Breast epithelium (tissue), 4 donors: Measurements from ENCODE around the gene KIF21B. TPM values are rescaled to one million over a fixed set of nuclear protein-coding genes. Genes with fewer than 3 reads are reported as not detected.

Source experiments
- DNase-seq, 2 donors: peaks; one replicate each; pipeline ENCODE4 v3.0.0-alpha.2; 2019; ENCODE audit warnings: low spot score in 2 of 2
- H3K27ac ChIP-seq, 2 donors: fragments of 200-600 bp; sonication (generic) in 1 of 2; one replicate each; pipeline ENCODE4 v1.5.1; 2016 to 2019; ENCODE audit warnings: mild to moderate bottlenecking in 1 of 2
- H3K27me3 ChIP-seq, 2 donors: fragments of 200-600 bp; sonication (generic) in 1 of 2; one replicate each; pipeline versions ENCODE4 v1.5.1 to v1.6.0; 2017 to 2019; ENCODE audit warnings: control low read depth in 1 of 2, mild to moderate bottlenecking in 1 of 2
- H3K36me3 ChIP-seq: fragments of 200-600 bp; one replicate; pipeline ENCODE4 v1.5.1; 2019
- H3K4me1 ChIP-seq, 2 donors: fragments of 200-600 bp; sonication (generic); one replicate each; pipeline ENCODE4 v1.5.1; 2016 to 2019; ENCODE audit warnings: control low read depth in 1 of 2
- H3K4me3 ChIP-seq, 3 donors: fragments of 200-600 bp; sonication (generic); 1 replicate in 2 of 3; 2 replicates in 1 of 3; pipeline ENCODE4 v1.5.1; 2016 to 2019; ENCODE audit warnings: mild to moderate bottlenecking in 3 of 3, moderate library complexity in 2 of 3
- H3K9me3 ChIP-seq, 2 donors: fragments of 200-600 bp; sonication (generic) in 1 of 2; one replicate each; pipeline ENCODE4 v1.5.1; 2016 to 2019; ENCODE audit warnings: control low read depth in 1 of 2
- POLR2A ChIP-seq: fragments of 450-650 bp; IDR thresholded peaks from one replicate; pipeline ENCODE4 v1.6.1; 2016; ENCODE audit warnings: antibody characterized with exemption, mild to moderate bottlenecking, moderate library complexity
- POLR2AphosphoS5 ChIP-seq, 3 donors: sonication (generic); formaldehyde crosslinking; IDR thresholded peaks; one replicate each; pipeline ENCODE4 v1.6.1; 2017; ENCODE audit warnings: antibody characterized with exemption in 3 of 3
- intact Hi-C: fragments of 100-400 bp; cut with DNase I; formaldehyde crosslinking; loops from one replicate; pipeline ENCODE4 v1.15.1; 2023; ENCODE audit warnings: low total_unique reads
- total RNA-seq, 3 donors: library from RNA; depleted of rRNA; stranded (reverse); fragments of >200 nt; gene quantifications; one replicate each; pipeline ENCODE4 v1.1.0, GENCODE V29; 2016
- TF ChIP-seq, protein P1 (sequence below), 3 donors: fragments of 450-650 bp; IDR thresholded peaks; one replicate each; pipeline ENCODE4 v1.5.1; 2016 to 2017; ENCODE audit warnings: antibody characterized with exemption in 3 of 3, mild to moderate bottlenecking in 3 of 3, moderate library complexity in 3 of 3

Gene KIF21B
- total RNA-seq, 3 donors from 2014 or later: 0.96 to 2.6 (median 1.3) TPM

DNA sequence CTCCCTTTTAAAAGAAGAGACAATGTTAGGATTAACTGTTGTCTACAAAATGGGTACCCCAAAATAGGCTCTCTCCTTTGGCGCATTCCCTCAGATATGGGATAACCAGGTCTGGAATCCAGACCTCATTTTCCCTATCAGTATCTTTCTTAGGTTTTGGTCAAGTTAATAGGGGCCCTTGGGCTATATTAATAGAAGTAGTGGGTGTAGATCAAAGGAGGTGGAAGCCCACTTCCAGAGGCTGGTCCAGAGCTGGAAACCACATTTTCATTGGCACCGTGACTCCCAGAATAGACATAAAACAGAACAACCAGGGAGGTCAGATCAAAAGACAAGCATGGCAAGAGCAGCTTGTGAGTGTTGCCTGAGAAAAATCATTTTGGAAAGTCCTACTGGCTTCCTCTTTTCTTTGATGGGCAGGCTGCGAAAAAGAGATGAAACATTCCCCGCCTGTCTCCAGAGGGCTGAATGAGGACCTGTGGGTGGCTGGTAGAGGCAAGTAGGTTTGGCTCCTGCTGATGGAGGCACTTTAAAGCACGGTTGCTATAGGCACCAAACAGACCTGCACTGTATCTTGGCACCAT is 25.8 kb upstream of the KIF21B start:
- no peak for DNase-seq
- Histone ChIP-seq H3K4me3 (no peak overlapping the region), H3K27me3 (peaks cover 0 to 18% of the 10 kb centered on the region in 2 donors), H3K27ac (no peak overlapping the region), H3K36me3 (no peaks in the 10 kb centered on the region), H3K9me3 (no peaks in the 10 kb centered on the region), H3K4me1 (no peaks in the 10 kb centered on the region)
- intact Hi-C loops: loop anchor here (10.0 kb wide), 1 partner anchor 75 kb away; no protein-coding TSS in a partner anchor
- TF ChIP-seq POLR2AphosphoS5 (IDR thresholded peaks at IDR 0.05) (no peak), POLR2A (no peak)
- TF ChIP-seq, protein P1, sequence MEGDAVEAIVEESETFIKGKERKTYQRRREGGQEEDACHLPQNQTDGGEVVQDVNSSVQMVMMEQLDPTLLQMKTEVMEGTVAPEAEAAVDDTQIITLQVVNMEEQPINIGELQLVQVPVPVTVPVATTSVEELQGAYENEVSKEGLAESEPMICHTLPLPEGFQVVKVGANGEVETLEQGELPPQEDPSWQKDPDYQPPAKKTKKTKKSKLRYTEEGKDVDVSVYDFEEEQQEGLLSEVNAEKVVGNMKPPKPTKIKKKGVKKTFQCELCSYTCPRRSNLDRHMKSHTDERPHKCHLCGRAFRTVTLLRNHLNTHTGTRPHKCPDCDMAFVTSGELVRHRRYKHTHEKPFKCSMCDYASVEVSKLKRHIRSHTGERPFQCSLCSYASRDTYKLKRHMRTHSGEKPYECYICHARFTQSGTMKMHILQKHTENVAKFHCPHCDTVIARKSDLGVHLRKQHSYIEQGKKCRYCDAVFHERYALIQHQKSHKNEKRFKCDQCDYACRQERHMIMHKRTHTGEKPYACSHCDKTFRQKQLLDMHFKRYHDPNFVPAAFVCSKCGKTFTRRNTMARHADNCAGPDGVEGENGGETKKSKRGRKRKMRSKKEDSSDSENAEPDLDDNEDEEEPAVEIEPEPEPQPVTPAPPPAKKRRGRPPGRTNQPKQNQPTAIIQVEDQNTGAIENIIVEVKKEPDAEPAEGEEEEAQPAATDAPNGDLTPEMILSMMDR (IDR thresholded peaks at IDR 0.05): no peak

DNA sequence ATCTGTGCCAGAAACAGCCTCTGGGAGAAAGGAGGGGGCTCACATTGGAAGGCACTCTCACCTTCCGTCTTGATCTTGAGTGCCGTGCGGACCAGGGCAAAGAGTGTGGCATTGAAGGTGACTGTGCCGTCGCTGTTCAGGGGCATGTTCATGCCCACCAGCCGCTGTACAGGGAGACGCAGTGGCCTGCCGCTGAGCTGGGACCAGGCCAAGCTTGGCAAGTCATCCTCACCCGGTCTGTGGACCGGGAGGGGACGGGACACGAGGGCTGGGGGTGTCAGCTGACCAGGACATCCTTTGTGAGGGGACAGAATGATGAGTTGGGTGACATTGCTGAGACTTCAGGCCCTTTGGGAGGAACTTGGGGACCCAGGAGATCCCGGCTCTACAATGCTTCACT is 25.0 kb upstream of the KIF21B start:
- no peak overlapping the region for H3K27ac ChIP-seq
- DNase-seq: no peak
- H3K36me3 ChIP-seq: no peaks in the 10 kb centered on the region
- intact Hi-C loops: loop anchor here (10.0 kb wide), 1 partner anchor 74 kb away; no protein-coding TSS in a partner anchor
- H3K4me1 ChIP-seq: no peaks in the 10 kb centered on the region
- TF ChIP-seq POLR2A: no peak
- H3K4me3 ChIP-seq: no peak overlapping the region
- no peaks in the 10 kb centered on the region for H3K9me3 ChIP-seq
- peaks cover 0 to 18% of the 10 kb centered on the region in 2 donors for H3K27me3 ChIP-seq

DNA sequence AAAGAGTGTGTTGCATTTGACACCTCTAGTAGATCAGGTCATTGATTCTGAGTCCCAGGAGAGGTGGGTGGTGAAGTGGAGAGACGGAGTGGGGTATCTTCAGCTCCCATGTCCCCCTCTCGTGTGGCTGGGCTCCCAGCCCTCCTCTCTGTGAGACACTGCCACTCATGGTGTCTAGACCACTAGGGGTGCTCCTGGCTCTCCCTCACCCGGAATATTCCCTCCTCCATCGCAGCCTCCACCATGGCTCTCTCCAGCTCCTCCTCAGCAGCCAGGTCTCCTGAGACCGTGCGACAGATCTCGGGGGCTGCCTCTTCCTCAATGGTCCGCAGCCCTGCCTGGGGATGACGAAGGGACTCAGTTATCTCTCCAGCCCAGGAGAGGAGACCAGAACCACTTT is 20.6 kb upstream of the KIF21B start:
- no peak overlapping the region for H3K27ac ChIP-seq
- TF ChIP-seq, protein P1 (IDR thresholded peaks at IDR 0.05): no peak
- no peak for TF ChIP-seq POLR2AphosphoS5 (IDR thresholded peaks at IDR 0.05)
- TF ChIP-seq POLR2A: no peak
- intact Hi-C loops: loop anchor here (10.0 kb wide), 1 partner anchor 69 kb away; no protein-coding TSS in a partner anchor

DNA sequence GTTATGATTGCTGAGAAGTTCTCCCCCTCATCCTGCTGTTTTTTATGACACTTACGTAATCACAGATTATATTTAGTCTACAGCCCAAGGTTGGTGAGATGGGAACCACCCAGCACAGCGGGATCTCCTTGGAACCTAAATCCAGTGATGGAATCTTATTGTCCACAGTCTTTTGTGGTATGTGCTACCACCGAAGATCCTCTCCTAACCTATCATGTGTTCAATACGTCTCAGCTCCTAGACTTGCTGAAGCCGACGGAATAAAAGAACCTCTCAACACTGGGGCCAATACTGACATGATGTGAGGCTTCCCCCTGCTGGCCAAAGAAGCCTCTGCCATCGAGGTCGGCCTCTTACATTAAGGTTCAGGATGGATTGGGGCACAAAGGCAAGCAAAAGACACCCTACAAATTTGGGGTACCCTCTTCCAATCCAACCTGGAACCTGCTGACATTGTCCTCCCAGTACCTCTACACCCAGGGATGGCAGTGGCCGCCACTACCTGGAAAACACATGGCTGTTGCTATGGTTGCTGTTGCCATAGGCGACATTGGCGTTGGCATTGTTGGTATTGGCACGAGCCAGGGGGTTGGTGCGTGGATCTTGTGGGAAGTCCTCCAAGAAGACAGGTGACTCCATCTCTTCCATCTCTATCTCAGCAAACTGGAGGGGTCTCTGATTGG is 19.4 kb upstream of the KIF21B start:
- no peak overlapping the region for H3K27ac ChIP-seq
- H3K4me3 ChIP-seq: no peak overlapping the region
- H3K4me1 ChIP-seq: no peaks in the 10 kb centered on the region
- no peaks in the 10 kb centered on the region for H3K36me3 ChIP-seq
- no peaks in the 10 kb centered on the region for H3K9me3 ChIP-seq
- no peak for TF ChIP-seq POLR2A
- TF ChIP-seq, protein P1 (IDR thresholded peaks at IDR 0.05): peak; percentile 37 to 63 (median 53)
- H3K27me3 ChIP-seq: peaks cover 0 to 7% of the 10 kb centered on the region in 2 donors
- DNase-seq: peak; percentile 46 to 73
- intact Hi-C loops: loop anchor here (10.0 kb wide), 1 partner anchor 68 kb away; no protein-coding TSS in a partner anchor

More for the DNA sequence above, 20.6 kb upstream of the KIF21B start:
- Histone ChIP-seq H3K9me3 (no peaks in the 10 kb centered on the region), H3K36me3 (no peaks in the 10 kb centered on the region), H3K27me3 (peaks cover 0 to 13% of the 10 kb centered on the region in 2 donors), H3K4me3 (no peak overlapping the region), H3K4me1 (no peaks in the 10 kb centered on the region)
- DNase-seq: no peak

DNA sequence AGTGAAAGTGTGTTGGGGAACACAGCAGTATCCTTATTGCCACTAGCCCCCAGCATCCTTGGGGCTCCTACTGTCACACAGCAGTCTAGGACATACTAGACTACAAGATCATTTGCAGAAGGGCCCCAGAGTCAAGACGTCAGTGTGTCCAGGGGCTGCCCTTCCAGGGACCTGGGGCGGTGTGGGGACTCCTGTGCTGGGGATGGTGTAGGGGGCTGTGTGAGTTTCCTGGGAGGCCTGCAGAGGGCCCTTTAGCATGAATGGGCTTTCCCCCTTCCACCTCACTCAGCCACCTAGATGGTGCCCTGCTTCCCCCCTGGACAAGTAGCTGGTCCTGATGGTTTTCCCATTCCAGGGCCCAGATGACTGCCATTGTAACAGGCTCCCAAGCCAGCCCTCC is 17.5 kb upstream of the KIF21B start:
- Histone ChIP-seq H3K27me3 (peaks cover 0 to 5% of the 10 kb centered on the region in 2 donors), H3K4me3 (no peak overlapping the region), H3K36me3 (no peaks in the 10 kb centered on the region), H3K9me3 (no peaks in the 10 kb centered on the region), H3K27ac (no peak overlapping the region), H3K4me1 (no peaks in the 10 kb centered on the region)
- intact Hi-C loops: loop anchor here (10.0 kb wide), 1 partner anchor 66 kb away; no protein-coding TSS in a partner anchor
- DNase-seq: no peak
- TF ChIP-seq, protein P1 (IDR thresholded peaks at IDR 0.05): no peak
- no peak for TF ChIP-seq POLR2AphosphoS5 (IDR thresholded peaks at IDR 0.05)
- TF ChIP-seq POLR2A: no peak
